Measurements from ENCODE around the gene BBS9. TPM values are rescaled to one million over a fixed set of nuclear protein-coding genes. Genes with fewer than 3 reads are reported as not detected.
"Not testable (repeated sequence)": the region's sequence is repeated elsewhere in the genome, so short reads cannot be mapped to it uniquely, and the experiment has no call there.

The BBS9 gene
- total and polyA plus RNA-seq, 2 of the 4 experiments (the other 2 are of a cell fraction): 7.9 to 9.5 TPM

- POLR2A ChIA-PET (ENCODE audit: unreplicated experiment): no interaction called here
- no peak overlapping the region for H2BK120ac ChIP-seq (ENCODE audit: low read depth, low read length)
- ATAC-seq (ENCODE audit: low read depth) (no peak), DNase-seq (no peak)
- H4K8ac ChIP-seq (ENCODE audit: low read depth in 2 of 2, low read length in 2 of 2): no peak overlapping the region
- H4K20me1 ChIP-seq (ENCODE audit: insufficient read depth, low read length): no peaks in the 10 kb centered on the region
- CTCF ChIA-PET: no interaction called here
- no peak overlapping the region for H4K91ac ChIP-seq (ENCODE audit: insufficient read depth, low read depth, low read length)
- H3K27ac ChIP-seq (ENCODE audit: insufficient read depth, low read length): no peak overlapping the region
- no peak overlapping the region for H3K23ac ChIP-seq (ENCODE audit: low read depth, low read length)
- no peak overlapping the region for H2AFZ ChIP-seq (replicated peaks; ENCODE audit: low read length, poor library complexity)
- no peak overlapping the region for H3K9ac ChIP-seq (ENCODE audit: low read depth, low read length)
- H3K4me2 ChIP-seq (ENCODE audit: low read depth, low read length): no peak overlapping the region
- H2AK9ac ChIP-seq (replicated peaks; ENCODE audit: low read depth, low read length, poor library complexity): no peak overlapping the region
- no peak overlapping the region for H2BK15ac ChIP-seq (ENCODE audit: low read depth, low read length)
- intact Hi-C loops (cut with micrococcal nuclease) (no loop called here), dilution Hi-C loops (cut with HindIII; ENCODE audit: low sequenced_read_pairs, unreplicated experiment) (no loop called here), in situ Hi-C loops (cut with MboI; ENCODE audit: low sequenced_read_pairs) (no loop called here)
- no peak overlapping the region for H3K14ac ChIP-seq (replicated peaks; ENCODE audit: low read depth, low read length)
- H3K27me3 ChIP-seq (ENCODE audit: control insufficient read depth, insufficient read depth, low read length): no peaks in the 10 kb centered on the region
- BruUV-seq (replicated peaks): no TSS peak
- H3K4ac ChIP-seq (ENCODE audit: low read depth, low read length): no peak overlapping the region
- no peaks in the 10 kb centered on the region for H3K79me1 ChIP-seq (ENCODE audit: low read depth in 1 of 2, low read length in 2 of 2)
- H3K9me1 ChIP-seq (ENCODE audit: insufficient read depth, low read length): no peaks in the 10 kb centered on the region
- no peak overlapping the region for H2BK5ac ChIP-seq (ENCODE audit: low read depth, low read length, poor library complexity, severe bottlenecking)
- no peaks in the 10 kb centered on the region for H3K9me3 ChIP-seq (ENCODE audit: control insufficient read depth, insufficient read depth, low read length)
- no peak overlapping the region for H2AK5ac ChIP-seq (ENCODE audit: low read depth, low read length)
- no peaks in the 10 kb centered on the region for H3K36me3 ChIP-seq (ENCODE audit: control insufficient read depth, insufficient read depth, low read length)
- WGBS, 2 experiments (ENCODE audit: extremely low coverage in 2 of 2, insufficient read length in 1 of 2): no CpG with 5 or more reads among the region's 2 CpGs
- TF ChIP-seq CTCF (conservative IDR thresholded peaks at IDR 0.05; ENCODE audit: low read depth, low read length) (no peak), BHLHE40 (IDR thresholded peaks at IDR 0.05; ENCODE audit: low read depth, low read length) (no peak), RCOR1 (IDR thresholded peaks at IDR 0.05; ENCODE audit: insufficient replicate concordance, low read length) (no peak)
- H3K4me3 ChIP-seq (ENCODE audit: insufficient read depth, low read depth, low read length): no peak overlapping the region
- H3K4me1 ChIP-seq (ENCODE audit: control insufficient read depth, insufficient read depth, low read length): no peaks in the 10 kb centered on the region
- no peak overlapping the region for H3K18ac ChIP-seq (ENCODE audit: low read depth, low read length)
- H3K56ac ChIP-seq (ENCODE audit: extremely low read depth, insufficient read depth, low read length): no peak overlapping the region
- H4K5ac ChIP-seq (ENCODE audit: low read depth, low read length): no peak overlapping the region
- H2BK20ac ChIP-seq (ENCODE audit: low read depth, low read length): no peak overlapping the region
Measured at GRCh38 chr7:33517191-33517590, 387.8 kb downstream of the BBS9 start.

DNA sequence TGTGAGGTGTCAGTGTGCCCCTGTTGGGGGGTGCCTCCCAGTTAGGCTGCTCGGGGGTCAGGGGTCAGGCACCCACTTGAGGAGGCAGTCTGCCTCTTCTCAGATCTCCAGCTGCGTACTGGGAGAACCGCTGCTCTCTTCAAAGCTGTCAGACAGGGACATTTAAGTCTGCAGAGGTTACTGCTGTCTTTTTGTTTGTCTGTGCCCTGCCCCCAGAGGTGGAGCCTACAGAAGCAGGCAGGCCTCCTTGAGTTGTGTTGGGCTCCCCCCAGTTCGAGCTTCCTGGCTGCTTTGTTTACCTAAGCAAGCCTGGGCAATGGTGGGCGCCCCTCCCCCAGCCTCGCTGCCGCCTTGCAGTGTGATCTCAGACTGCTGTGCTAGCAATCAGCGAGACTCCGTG is 397.6 kb downstream of the BBS9 start:
- no CpG with 5 or more reads among the region's 9 CpGs for WGBS, 2 experiments (ENCODE audit: extremely low coverage in 2 of 2, insufficient read length in 1 of 2)
- H3K4me1 ChIP-seq (ENCODE audit: control insufficient read depth, insufficient read depth, low read length); H3K27ac ChIP-seq (ENCODE audit: insufficient read depth, low read length); H3K27me3 ChIP-seq (ENCODE audit: control insufficient read depth, insufficient read depth, low read length); H2BK5ac ChIP-seq (ENCODE audit: low read depth, low read length, poor library complexity, severe bottlenecking); H3K4me2 ChIP-seq (ENCODE audit: low read depth, low read length); POLR2A ChIA-PET (ENCODE audit: unreplicated experiment); H3K79me1 ChIP-seq (ENCODE audit: low read depth in 1 of 2, low read length in 2 of 2); BruUV-seq (replicated peaks); H2AFZ ChIP-seq (replicated peaks; ENCODE audit: low read length, poor library complexity); H4K20me1 ChIP-seq (ENCODE audit: insufficient read depth, low read length); H3K36me3 ChIP-seq (ENCODE audit: control insufficient read depth, insufficient read depth, low read length); H3K9ac ChIP-seq (ENCODE audit: low read depth, low read length); H2BK20ac ChIP-seq (ENCODE audit: low read depth, low read length); DNase-seq; H3K14ac ChIP-seq (replicated peaks; ENCODE audit: low read depth, low read length); H2BK15ac ChIP-seq (ENCODE audit: low read depth, low read length); H3K4me3 ChIP-seq (ENCODE audit: insufficient read depth, low read depth, low read length); H4K8ac ChIP-seq (ENCODE audit: low read depth in 2 of 2, low read length in 2 of 2); H3K9me3 ChIP-seq (ENCODE audit: control insufficient read depth, insufficient read depth, low read length); H3K56ac ChIP-seq (ENCODE audit: extremely low read depth, insufficient read depth, low read length); H2AK5ac ChIP-seq (ENCODE audit: low read depth, low read length); dilution Hi-C loops (cut with HindIII; ENCODE audit: low sequenced_read_pairs, unreplicated experiment); H3K9me1 ChIP-seq (ENCODE audit: insufficient read depth, low read length); H4K5ac ChIP-seq (ENCODE audit: low read depth, low read length); ATAC-seq (ENCODE audit: low read depth); H2BK120ac ChIP-seq (ENCODE audit: low read depth, low read length); H3K18ac ChIP-seq (ENCODE audit: low read depth, low read length); H2AK9ac ChIP-seq (replicated peaks; ENCODE audit: low read depth, low read length, poor library complexity); CTCF ChIA-PET; H3K4ac ChIP-seq (ENCODE audit: low read depth, low read length); H4K91ac ChIP-seq (ENCODE audit: insufficient read depth, low read depth, low read length); H3K23ac ChIP-seq (ENCODE audit: low read depth, low read length); in situ Hi-C loops (cut with MboI; ENCODE audit: low sequenced_read_pairs); intact Hi-C loops (cut with micrococcal nuclease): not testable (repeated sequence)
